Measurements from ENCODE around the gene MGAT4A. TPM values are rescaled to one million over a fixed set of nuclear protein-coding genes. Genes with fewer than 3 reads are reported as not detected.

Gene MGAT4A
- total and polyA plus RNA-seq, 2 of the 13 experiments (the other 11 are each of a cell fraction or from before 2014, with no cell fraction given) = 47.2 to 90.9 TPM

DNA sequence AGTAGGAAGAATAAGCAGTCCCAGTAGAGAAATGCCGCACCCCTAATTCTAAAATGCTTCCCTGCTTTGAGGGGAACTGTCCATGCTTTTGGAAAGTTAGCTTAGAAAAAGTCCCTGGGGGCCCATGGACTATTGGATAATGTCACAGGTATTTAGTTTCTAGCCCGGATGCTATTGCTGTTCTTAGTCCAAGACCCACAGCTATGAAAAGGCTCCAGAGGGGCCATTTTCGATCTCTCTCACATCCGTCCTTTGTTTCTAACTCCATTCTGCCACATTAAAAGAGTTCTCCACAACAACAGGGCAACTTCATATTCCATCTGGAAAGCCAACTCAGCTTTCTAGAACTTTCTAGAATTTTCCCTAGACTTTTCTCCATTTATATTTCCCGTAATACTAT, 47.2 kb downstream of the MGAT4A start (continued):
- TF ChIP-seq, protein P1, sequence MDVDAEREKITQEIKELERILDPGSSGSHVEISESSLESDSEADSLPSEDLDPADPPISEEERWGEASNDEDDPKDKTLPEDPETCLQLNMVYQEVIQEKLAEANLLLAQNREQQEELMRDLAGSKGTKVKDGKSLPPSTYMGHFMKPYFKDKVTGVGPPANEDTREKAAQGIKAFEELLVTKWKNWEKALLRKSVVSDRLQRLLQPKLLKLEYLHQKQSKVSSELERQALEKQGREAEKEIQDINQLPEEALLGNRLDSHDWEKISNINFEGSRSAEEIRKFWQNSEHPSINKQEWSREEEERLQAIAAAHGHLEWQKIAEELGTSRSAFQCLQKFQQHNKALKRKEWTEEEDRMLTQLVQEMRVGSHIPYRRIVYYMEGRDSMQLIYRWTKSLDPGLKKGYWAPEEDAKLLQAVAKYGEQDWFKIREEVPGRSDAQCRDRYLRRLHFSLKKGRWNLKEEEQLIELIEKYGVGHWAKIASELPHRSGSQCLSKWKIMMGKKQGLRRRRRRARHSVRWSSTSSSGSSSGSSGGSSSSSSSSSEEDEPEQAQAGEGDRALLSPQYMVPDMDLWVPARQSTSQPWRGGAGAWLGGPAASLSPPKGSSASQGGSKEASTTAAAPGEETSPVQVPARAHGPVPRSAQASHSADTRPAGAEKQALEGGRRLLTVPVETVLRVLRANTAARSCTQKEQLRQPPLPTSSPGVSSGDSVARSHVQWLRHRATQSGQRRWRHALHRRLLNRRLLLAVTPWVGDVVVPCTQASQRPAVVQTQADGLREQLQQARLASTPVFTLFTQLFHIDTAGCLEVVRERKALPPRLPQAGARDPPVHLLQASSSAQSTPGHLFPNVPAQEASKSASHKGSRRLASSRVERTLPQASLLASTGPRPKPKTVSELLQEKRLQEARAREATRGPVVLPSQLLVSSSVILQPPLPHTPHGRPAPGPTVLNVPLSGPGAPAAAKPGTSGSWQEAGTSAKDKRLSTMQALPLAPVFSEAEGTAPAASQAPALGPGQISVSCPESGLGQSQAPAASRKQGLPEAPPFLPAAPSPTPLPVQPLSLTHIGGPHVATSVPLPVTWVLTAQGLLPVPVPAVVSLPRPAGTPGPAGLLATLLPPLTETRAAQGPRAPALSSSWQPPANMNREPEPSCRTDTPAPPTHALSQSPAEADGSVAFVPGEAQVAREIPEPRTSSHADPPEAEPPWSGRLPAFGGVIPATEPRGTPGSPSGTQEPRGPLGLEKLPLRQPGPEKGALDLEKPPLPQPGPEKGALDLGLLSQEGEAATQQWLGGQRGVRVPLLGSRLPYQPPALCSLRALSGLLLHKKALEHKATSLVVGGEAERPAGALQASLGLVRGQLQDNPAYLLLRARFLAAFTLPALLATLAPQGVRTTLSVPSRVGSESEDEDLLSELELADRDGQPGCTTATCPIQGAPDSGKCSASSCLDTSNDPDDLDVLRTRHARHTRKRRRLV (CRISPR knock-in tag; IDR thresholded peaks at IDR 0.05) = no peak
- TF ChIP-seq SAFB2 (CRISPR knock-in tag; IDR thresholded peaks at IDR 0.05; ENCODE audit: borderline replicate concordance, low read depth) (no peak), WIZ (CRISPR knock-in tag; IDR thresholded peaks at IDR 0.05) (no peak), MXD4 (CRISPR knock-in tag; IDR thresholded peaks at IDR 0.05) (no peak), TARDBP (CRISPR knock-in tag; IDR thresholded peaks at IDR 0.05) (no peak)
- TF ChIP-seq, protein P2, sequence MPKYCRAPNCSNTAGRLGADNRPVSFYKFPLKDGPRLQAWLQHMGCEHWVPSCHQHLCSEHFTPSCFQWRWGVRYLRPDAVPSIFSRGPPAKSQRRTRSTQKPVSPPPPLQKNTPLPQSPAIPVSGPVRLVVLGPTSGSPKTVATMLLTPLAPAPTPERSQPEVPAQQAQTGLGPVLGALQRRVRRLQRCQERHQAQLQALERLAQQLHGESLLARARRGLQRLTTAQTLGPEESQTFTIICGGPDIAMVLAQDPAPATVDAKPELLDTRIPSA (CRISPR knock-in tag; IDR thresholded peaks at IDR 0.05; ENCODE audit: borderline replicate concordance) = no peak

DNA sequence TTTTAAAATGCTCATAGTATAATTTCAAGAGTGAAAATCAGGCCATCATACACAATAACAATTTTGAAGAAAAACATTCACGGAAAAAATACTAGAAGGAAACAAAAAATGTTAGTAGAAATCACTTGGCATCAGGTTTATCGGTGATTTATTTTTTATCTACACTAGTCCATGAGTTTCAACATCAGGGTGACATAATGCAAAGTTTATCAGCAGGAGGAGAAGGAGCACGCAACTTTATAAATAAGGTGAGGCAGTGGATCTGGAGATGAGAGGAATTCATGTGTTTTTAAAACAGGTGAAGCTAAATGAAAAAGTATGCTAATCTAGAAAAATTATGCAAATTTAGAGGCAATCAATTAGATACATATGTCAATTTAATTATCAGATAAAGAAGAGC, 54.2 kb downstream of the MGAT4A start:
- Histone ChIP-seq H3K9me3 (ENCODE audit: low read length) (no peaks in the 10 kb centered on the region), H3K27ac (ENCODE audit: extremely low read length, insufficient read depth, low read length) (no peak overlapping the region), H3K4me2 (ENCODE audit: low read depth, low read length) (no peak overlapping the region), H3K4me3 (replicated peaks in 1 of 3; ENCODE audit: insufficient read depth in 1 of 3, low read depth in 2 of 3, low read length in 3 of 3) (no peak overlapping the region), H3K4me1 (ENCODE audit: insufficient read depth, low read length) (no peaks in the 10 kb centered on the region), H2AFZ (ENCODE audit: low read length) (no peak overlapping the region), H3K9ac (ENCODE audit: insufficient read depth, low read depth, low read length) (no peak overlapping the region), H3K79me2 (ENCODE audit: insufficient read depth, low read length) (peaks cover 10% of the 10 kb centered on the region), H3K27me3 (ENCODE audit: control insufficient read depth in 1 of 2, insufficient read depth in 2 of 2, low read length in 2 of 2) (no peaks in the 10 kb centered on the region), H3K36me3 (replicated peaks in 1 of 2; ENCODE audit: control insufficient read depth in 1 of 2, insufficient read depth in 2 of 2, low read length in 2 of 2) (peaks cover 17 to 44% of the 10 kb centered on the region in 2 experiments), H4K20me1 (ENCODE audit: insufficient read depth, low read length) (no peaks in the 10 kb centered on the region; the same call in 1 of the 2 replicates)
- no TSS peak for BruUV-seq (replicated peaks)
- ATAC-seq = no peak
- CTCF ChIA-PET (ENCODE audit: low intra/inter-chr PET ratio, low total read pairs) = no interaction called here
- FAIRE-seq = no peak
- 99% methylated on average over 3 of the region's 3 CpGs for WGBS (ENCODE audit: low lambda C conversion rate)
- no peak for DNase-seq (ENCODE audit: low spot score)
- intact Hi-C loops (cut with micrococcal nuclease; ENCODE audit: unreplicated experiment) = no loop called here
- in situ Hi-C loops (cut with HindIII; ENCODE audit: extremely low pct_ligation_motif_present, low pct_unique_long_range_greater_than_20kb) = no loop called here
- POLR2A ChIA-PET = no interaction called here
- TF ChIP-seq, protein P3, sequence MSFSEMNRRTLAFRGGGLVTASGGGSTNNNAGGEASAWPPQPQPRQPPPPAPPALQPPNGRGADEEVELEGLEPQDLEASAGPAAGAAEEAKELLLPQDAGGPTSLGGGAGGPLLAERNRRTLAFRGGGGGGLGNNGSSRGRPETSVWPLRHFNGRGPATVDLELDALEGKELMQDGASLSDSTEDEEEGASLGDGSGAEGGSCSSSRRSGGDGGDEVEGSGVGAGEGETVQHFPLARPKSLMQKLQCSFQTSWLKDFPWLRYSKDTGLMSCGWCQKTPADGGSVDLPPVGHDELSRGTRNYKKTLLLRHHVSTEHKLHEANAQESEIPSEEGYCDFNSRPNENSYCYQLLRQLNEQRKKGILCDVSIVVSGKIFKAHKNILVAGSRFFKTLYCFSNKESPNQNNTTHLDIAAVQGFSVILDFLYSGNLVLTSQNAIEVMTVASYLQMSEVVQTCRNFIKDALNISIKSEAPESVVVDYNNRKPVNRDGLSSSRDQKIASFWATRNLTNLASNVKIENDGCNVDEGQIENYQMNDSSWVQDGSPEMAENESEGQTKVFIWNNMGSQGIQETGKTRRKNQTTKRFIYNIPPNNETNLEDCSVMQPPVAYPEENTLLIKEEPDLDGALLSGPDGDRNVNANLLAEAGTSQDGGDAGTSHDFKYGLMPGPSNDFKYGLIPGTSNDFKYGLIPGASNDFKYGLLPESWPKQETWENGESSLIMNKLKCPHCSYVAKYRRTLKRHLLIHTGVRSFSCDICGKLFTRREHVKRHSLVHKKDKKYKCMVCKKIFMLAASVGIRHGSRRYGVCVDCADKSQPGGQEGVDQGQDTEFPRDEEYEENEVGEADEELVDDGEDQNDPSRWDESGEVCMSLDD (CRISPR knock-in tag; IDR thresholded peaks at IDR 0.05; ENCODE audit: borderline replicate concordance) = no peak
- TF ChIP-seq ZFP41 (CRISPR knock-in tag; IDR thresholded peaks at IDR 0.05; ENCODE audit: borderline replicate concordance) (no peak), ZNF792 (CRISPR knock-in tag; IDR thresholded peaks at IDR 0.05) (no peak), ARNT2 (CRISPR knock-in tag; IDR thresholded peaks at IDR 0.05; ENCODE audit: low read depth) (no peak), U2AF1 (optimal IDR thresholded peaks at IDR 0.05; ENCODE audit: low read depth, low read length) (no peak), HNRNPLL (IDR thresholded peaks at IDR 0.05; ENCODE audit: low read depth, low read length, poor library complexity, severe bottlenecking) (no peak)
- TF ChIP-seq, protein P4, sequence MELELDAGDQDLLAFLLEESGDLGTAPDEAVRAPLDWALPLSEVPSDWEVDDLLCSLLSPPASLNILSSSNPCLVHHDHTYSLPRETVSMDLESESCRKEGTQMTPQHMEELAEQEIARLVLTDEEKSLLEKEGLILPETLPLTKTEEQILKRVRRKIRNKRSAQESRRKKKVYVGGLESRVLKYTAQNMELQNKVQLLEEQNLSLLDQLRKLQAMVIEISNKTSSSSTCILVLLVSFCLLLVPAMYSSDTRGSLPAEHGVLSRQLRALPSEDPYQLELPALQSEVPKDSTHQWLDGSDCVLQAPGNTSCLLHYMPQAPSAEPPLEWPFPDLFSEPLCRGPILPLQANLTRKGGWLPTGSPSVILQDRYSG (CRISPR knock-in tag; IDR thresholded peaks at IDR 0.05) = no peak
- TF ChIP-seq, protein P5, sequence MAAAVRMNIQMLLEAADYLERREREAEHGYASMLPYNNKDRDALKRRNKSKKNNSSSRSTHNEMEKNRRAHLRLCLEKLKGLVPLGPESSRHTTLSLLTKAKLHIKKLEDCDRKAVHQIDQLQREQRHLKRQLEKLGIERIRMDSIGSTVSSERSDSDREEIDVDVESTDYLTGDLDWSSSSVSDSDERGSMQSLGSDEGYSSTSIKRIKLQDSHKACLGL (CRISPR knock-in tag; IDR thresholded peaks at IDR 0.05) = no peak
